Measurements from ENCODE around the gene ZNF768.
"Not testable (repeated sequence)": the region's sequence is repeated elsewhere in the genome, so short reads cannot be mapped to it uniquely, and the experiment has no call there.

The ZNF768 gene

DNA sequence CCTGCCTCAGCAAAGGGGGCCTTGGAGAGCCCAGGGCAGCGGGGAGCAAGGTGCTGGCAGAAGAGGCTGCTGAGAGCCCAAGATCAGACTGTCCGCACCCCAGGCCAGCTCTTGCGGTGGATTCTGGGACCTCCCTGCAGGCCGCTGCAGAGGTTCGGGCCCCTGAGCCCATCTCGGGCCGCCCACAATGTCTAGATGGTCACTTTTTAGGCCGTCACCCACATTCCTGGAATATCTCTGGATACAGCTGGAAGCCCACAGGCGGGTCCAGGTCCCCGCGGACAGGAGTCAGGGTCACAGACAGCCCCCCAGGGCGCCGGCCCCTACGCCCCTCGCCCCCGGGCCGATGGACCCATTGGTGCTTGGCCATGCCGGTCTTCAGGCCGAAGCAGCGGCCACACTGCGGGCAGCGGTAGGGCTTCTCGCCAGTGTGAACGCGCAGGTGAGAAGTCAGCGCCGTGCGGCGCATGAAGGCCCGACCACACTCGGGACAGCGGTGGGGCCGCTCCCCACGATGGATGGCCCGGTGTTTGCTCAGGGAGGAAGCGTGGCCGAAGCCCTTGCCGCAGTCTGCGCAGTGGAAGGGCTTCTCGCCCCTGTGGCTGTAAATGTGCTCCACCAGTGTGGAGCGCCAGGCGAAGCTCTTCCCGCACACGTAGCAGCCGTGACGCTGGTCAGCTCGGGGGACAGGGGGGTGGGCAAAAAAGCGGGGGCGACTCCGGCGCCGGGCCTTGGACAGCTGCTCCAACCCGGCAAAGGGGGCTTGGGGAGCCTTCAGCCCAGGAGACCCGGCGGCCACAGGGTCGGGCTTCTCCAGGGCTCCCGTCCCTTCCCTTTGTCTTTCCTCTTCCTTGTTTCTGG is 6.1 kb upstream of the ZNF768 start:
- TF ChIP-seq ZNF274 (IDR thresholded peaks at IDR 0.05; ENCODE audit: low read depth, low read length), result no peak
- H3K4me3 ChIP-seq (ENCODE audit: low read length), result no peak overlapping the region

DNA sequence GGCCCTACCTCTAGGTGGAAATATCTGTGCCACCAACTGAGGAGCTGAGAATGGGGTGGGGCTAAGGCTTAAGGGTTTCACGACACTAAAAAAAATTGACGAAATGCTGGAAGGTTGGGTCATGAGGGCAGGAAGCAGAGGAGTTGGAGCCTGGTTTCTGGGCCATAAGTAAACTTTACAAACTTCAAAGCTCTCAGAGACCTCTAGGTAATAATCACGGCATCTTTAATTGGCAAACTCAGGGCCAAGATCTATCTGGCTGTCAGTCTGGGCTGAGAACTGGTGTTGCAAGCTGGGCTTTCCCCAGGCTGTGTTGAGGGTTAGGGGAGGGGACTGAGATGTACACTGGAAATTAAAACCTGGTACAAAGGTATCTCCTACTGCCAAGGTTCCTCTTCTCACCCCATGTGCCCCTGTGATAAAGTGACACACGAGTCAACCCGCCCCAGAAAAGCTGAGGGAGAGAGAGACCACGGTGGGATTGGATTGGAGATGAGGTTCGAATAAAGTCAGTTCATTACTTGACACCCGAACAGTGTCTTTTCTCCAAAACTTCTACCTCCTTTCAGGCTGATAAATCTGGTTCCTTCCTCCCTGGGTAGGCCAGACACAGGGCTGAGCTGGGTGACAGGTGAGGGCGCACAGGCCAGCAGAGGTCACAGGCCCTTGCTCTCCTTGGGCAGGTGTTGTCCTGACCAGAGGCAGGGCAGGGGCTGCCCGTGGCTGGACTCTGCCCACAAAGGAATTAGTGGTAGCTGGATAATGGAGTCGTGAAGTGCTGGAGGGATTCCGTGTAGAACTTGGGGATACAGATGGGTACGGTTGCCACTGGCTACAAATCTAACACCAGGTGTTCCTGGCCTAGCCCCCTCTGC is 4.0 kb upstream of the ZNF768 start:
- H3K4me3 ChIP-seq (ENCODE audit: low read length), result no peak overlapping the region
- TF ChIP-seq ZNF274 (IDR thresholded peaks at IDR 0.05; ENCODE audit: low read depth, low read length), result no peak

DNA sequence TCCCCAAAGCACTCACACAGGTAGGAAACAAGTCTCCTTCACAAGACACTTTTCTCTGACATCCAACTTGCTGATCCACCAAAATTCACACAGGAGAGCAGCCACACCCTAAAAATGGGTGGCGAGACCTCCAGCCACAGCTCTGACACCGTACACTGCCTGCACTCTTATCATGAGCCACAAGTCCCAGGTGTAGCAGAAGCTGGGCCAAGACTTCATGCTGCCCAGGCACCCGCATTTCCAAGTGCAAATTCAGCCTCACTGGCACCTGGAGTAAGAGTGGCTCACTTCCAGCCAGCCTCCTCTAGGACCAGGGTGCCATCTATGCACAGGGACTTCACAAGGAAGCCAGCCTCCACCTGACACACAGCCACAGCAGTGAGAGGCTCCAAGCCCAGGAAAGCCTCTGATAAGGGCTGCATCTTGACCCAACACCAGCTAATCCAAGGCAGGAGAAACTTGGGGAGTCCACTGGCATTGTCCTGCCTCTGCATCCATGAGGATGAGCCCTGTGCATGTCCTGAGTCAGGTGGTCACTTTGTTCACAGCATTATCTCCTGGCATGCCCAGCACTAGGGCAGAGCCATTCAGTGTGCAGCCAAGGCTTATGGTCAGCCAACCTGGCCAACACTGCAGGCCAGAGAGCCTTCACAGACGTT is 2.6 kb upstream of the ZNF768 start:
- no peak overlapping the region for H3K4me3 ChIP-seq (ENCODE audit: low read length)
- no peak for TF ChIP-seq ZNF274 (IDR thresholded peaks at IDR 0.05; ENCODE audit: low read depth, low read length)

DNA sequence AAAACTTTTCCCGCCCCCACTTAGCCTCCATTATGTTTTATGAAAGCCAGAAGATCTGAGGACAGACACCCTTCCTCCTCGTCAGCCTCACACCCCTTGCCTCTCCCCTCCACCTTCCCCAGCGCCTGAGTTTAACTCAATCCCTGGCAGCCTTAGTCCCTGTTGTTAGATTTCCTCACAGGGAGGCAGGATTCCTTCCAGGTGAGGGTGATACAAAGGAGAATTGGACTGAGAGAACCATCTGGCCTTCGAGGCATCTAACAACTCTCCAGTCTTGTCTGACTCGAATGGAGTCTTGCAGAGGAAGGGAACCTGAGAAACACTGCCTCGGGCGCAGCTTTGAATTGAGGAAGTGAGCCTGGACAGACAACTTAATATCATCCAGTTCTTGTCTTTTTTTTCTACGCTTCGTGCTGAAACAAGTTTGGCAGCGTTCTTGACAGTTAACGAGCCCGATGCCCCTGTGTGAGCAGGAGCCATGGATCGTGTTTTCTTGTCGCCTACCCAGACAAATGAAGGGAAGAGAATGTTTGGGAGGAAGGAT is 1.3 kb upstream of the ZNF768 start:
- TF ChIP-seq ZNF274 (IDR thresholded peaks at IDR 0.05; ENCODE audit: low read depth, low read length), result no peak
- H3K4me3 ChIP-seq (ENCODE audit: low read length), result peak overlapping the region; percentile 31; the same call in 1 of the 2 replicates

- H3K4me3 ChIP-seq (ENCODE audit: low read length), result peak overlapping the region; percentile 74
Measured at GRCh38 chr16:30526823-30527634, 663 bp upstream of the ZNF768 start.

DNA sequence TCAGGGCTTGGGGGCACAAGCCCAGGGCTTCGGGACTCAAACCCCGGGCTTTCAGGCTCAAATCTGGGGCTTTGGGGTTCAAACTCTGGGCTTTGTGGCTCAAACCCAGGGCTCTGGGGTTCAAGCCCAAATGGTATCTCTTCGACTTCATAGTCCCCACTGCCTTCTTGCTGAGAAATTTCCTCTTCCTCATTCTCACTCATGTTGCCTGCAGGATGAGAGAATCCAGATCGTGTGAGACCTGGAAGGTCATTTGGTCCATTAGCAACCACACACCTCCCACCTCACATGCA is 576 bp downstream of the ZNF768 start:
- no peak for TF ChIP-seq ZNF274 (IDR thresholded peaks at IDR 0.05; ENCODE audit: low read depth, low read length)
- peak overlapping the region; percentile 74; the same call in 1 of the 2 replicates for H3K4me3 ChIP-seq (ENCODE audit: low read length)

More at GRCh38 chr16:30526823-30527634, 663 bp upstream of the ZNF768 start:
- no peak for TF ChIP-seq ZNF274 (IDR thresholded peaks at IDR 0.05; ENCODE audit: low read depth, low read length)

DNA sequence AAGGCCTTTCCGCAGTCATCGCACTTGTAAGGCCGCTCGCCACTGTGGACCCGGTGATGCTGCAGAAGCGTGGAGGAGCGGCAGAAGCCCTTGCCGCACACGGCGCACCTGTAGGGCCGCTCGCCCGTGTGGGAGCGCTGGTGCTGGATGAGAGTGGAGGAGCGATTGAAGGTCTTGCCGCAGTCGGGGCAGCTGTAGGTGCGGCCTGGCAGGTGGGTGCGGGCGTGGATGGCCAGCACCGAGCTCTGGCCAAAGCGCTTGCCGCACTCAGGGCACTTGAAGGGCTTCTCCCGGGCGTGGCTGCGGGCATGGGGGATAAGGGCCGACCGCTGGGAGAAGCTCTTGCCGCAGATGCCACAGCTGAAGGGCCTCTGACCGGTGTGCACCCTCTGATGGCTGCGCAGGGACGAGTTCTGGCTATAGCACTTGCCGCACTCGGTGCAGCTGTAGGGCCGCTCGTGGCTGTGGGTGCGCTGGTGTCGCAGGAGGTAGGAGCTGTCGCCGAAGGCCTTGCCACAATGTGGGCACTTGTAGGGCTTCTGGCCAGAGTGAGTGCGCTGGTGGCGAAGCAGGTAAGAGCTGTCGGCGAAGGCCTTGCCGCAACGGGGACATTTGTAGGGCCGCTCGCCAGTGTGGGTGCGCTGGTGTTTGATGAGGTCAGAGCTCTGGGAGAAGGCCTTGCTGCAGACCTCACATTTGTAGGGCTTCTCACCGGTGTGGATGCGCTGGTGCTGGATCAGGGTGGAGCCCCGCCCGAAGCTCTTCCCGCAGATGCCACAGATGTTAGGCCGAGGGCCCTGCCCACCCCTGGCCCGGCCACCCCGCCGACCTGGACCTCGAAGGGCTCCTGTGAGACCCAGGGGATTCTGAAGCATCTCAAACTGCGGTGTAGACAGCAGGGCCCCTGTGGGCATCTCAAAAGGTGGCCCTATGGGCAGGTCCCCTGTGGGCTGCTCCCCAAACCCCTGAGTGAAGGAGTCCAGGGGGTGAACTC is 1.5 kb downstream of the ZNF768 start:
- no peak for TF ChIP-seq ZNF274 (IDR thresholded peaks at IDR 0.05; ENCODE audit: low read depth, low read length)
- no peak overlapping the region for H3K4me3 ChIP-seq (ENCODE audit: low read length)

- TF ChIP-seq ZNF274 (IDR thresholded peaks at IDR 0.05; ENCODE audit: low read depth, low read length), result no peak
- no peak overlapping the region for H3K4me3 ChIP-seq (ENCODE audit: low read length)
Measured at GRCh38 chr16:30523768-30524574, 2.4 kb downstream of the ZNF768 start.

- H3K4me3 ChIP-seq (ENCODE audit: low read length), result not testable (repeated sequence)
Measured at GRCh38 chr16:30522702-30523463, 3.5 kb downstream of the ZNF768 start.

DNA sequence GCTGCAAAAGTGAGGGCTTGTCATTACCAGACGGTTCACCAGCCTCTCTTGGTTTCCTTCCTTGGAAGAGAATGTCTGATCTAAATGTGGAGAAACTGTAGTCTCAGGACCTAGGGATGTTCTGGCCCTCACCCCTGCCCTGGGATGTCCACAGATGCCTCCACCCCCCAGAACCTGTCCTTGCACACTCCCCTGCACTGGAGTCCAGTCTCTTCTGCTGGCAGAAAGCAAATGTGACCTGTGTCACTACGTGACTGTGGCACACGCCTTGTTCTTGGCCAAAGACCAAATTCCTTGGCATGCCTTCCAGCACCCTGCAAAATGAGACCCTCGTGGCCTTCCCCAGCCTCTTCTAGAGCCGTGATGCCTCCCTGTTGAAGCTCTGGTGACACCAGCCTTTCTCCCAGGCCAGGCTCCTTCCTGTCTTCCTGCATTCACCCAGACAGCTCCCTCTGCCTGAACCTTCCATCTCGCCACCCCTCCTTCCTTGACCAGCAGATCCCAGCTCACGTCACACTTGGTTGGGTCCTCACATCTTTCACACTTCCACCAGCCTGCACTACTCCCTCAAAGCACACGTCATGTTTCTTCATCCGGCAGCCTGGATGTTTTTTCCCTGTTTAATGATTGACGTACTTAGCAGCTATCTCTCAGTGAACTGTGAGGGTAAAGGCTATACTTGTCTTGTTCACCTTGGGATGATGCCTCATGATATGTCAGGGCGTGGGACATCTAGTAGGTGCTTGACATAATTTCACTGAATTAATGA is 4.3 kb downstream of the ZNF768 start:
- H3K4me3 ChIP-seq (ENCODE audit: low read length), result no peak overlapping the region
- no peak for TF ChIP-seq ZNF274 (IDR thresholded peaks at IDR 0.05; ENCODE audit: low read depth, low read length)
